Uterus (tissue), 4 donors: ENCODE measurements around the gene CCR5. TPM values are rescaled to one million over a fixed set of nuclear protein-coding genes. Genes with fewer than 3 reads are reported as not detected.

ENCODE experiments used
- DNase-seq, 2 donors: peaks; one replicate each; pipeline ENCODE4 v3.0.0-alpha.2; 2019 to 2020
- H3K27ac ChIP-seq, 2 donors: fragments of 200-600 bp; sonication (generic); 1 replicate in 1 of 2; 2 replicates in 1 of 2; pipeline ENCODE4 v1.5.1; 2016 to 2018
- H3K27me3 ChIP-seq, 2 donors: fragments of 200-600 bp; sonication (generic); one replicate each; pipeline ENCODE4 v1.5.1; 2018 to 2019; ENCODE audit warnings: control low read depth in 1 of 2
- H3K36me3 ChIP-seq, 2 donors: fragments of 200-600 bp; sonication (generic); one replicate each; pipeline ENCODE4 v1.5.1; 2019; ENCODE audit warnings: control low read depth in 1 of 2
- H3K4me1 ChIP-seq, 2 donors: fragments of 200-600 bp; sonication (generic); one replicate each; pipeline ENCODE4 v1.5.1; 2018 to 2019; ENCODE audit warnings: control low read depth in 1 of 2
- H3K4me3 ChIP-seq, 2 donors: fragments of 200-600 bp; sonication (generic); 1 replicate in 1 of 2; 2 replicates in 1 of 2; pipeline ENCODE4 v1.5.1; 2018 to 2019; ENCODE audit warnings: mild to moderate bottlenecking in 1 of 2
- H3K9me3 ChIP-seq, 2 donors: fragments of 200-600 bp; sonication (generic); one replicate each; pipeline ENCODE4 v1.5.1; 2019; ENCODE audit warnings: control low read depth in 1 of 2
- CTCF ChIP-seq, 4 experiments: fragments of 200-600 bp in 2 of 4; fragments of 450-650 bp in 2 of 4; sonication (generic) in 2 of 4; IDR thresholded peaks; one replicate each; pipeline ENCODE4 v1.5.1; 2016 to 2019; ENCODE audit warnings: antibody characterized with exemption in 4 of 4, mild to moderate bottlenecking in 2 of 4, moderate library complexity in 1 of 4
- POLR2A ChIP-seq, 2 donors: fragments of 450-650 bp; IDR thresholded peaks; one replicate each; pipeline ENCODE4 v1.6.1; 2016; ENCODE audit warnings: antibody characterized with exemption in 2 of 2, mild to moderate bottlenecking in 1 of 2, moderate library complexity in 1 of 2
- intact Hi-C: fragments of 100-400 bp; cut with DNase I; formaldehyde crosslinking; loops from one replicate; pipeline ENCODE4 v1.15.1; 2023; ENCODE audit warnings: low total_unique reads
- total RNA-seq, 4 donors: library from RNA; depleted of rRNA in 3 of 4; stranded (reverse); fragments of >200 nt in 3 of 4; gene quantifications; one replicate each; pipeline versions ENCODE4 v1.1.0 to v1.2.4, GENCODE V29; 2014 to 2023
- donor health status: DM: yes; HTN: yes; CAD: no.

Gene CCR5
- total RNA-seq, 4 donors from 2014 or later: 0.41 to 1.2 TPM; not detected in 2

- H3K27ac ChIP-seq: no peak overlapping the region
- no peak for DNase-seq
- H3K4me3 ChIP-seq: no peak overlapping the region
- intact Hi-C loops: no loop called here
- no peaks in the 10 kb centered on the region for H3K9me3 ChIP-seq
- H3K4me1 ChIP-seq: no peaks in the 10 kb centered on the region
- H3K36me3 ChIP-seq: no peaks in the 10 kb centered on the region
- no peak for TF ChIP-seq POLR2A (IDR thresholded peaks at IDR 0.05)
- TF ChIP-seq CTCF (IDR thresholded peaks at IDR 0.05): no peak
- no peaks in the 10 kb centered on the region for H3K27me3 ChIP-seq
Observed at GRCh38 chr3:46365737-46366524, 4.8 kb upstream of the CCR5 start.

DNA sequence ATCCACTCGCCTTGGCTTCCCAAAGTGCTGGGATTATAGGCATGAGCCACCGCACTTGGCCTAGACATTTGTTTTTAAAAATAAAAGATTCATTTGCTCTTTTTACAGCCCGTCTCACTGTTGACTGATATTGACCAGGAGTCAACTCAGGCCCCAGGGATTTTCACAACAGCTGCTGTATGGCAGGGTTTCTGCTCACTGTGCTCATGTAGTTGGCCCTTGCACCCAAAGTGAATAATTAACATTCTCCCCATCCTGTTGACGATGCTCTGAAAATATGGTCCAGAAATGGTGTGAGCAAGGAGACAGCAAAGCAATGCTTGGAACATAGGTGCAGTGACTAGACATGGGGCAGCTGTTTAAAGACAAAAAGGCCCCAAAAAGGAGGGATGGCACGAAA lies 2.9 kb upstream of the CCR5 start:
- DNase-seq: no peak
- H3K27ac ChIP-seq: no peak overlapping the region
- H3K4me1 ChIP-seq: no peaks in the 10 kb centered on the region
- intact Hi-C loops: no loop called here
- no peaks in the 10 kb centered on the region for H3K27me3 ChIP-seq
- H3K36me3 ChIP-seq: no peaks in the 10 kb centered on the region
- no peaks in the 10 kb centered on the region for H3K9me3 ChIP-seq
- TF ChIP-seq POLR2A (IDR thresholded peaks at IDR 0.05): no peak
- TF ChIP-seq CTCF (IDR thresholded peaks at IDR 0.05): no peak
- no peak overlapping the region for H3K4me3 ChIP-seq

DNA sequence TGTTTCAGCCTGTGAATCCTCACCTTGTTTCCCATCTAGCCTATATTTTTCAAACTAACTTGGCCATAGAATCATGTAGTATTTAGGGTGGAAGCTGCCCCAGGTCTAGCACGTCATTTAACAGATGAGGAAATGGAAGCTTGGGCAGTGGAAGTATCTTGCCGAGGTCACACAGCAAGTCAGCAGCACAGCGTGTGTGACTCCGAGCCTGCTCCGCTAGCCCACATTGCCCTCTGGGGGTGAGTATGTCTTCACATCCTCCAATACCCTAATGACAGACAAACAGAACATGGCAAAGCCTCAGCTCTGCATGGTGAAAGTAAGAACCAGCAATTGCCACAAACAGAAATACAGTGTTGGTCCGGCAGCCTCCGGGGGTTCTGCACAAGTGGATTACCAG lies 2.2 kb upstream of the CCR5 start:
- H3K9me3 ChIP-seq: no peaks in the 10 kb centered on the region
- no peak overlapping the region for H3K4me3 ChIP-seq
- H3K27ac ChIP-seq: no peak overlapping the region
- H3K36me3 ChIP-seq: no peaks in the 10 kb centered on the region
- intact Hi-C loops: no loop called here
- no peaks in the 10 kb centered on the region for H3K27me3 ChIP-seq
- TF ChIP-seq POLR2A (IDR thresholded peaks at IDR 0.05) (no peak), CTCF (IDR thresholded peaks at IDR 0.05) (no peak)
- DNase-seq: peak in 1 of 2 donors; percentile 22
- no peaks in the 10 kb centered on the region for H3K4me1 ChIP-seq

GRCh38 chr3:46369151-46369550 lies 1.6 kb upstream of the CCR5 start:
- TF ChIP-seq CTCF (IDR thresholded peaks at IDR 0.05) (no peak), POLR2A (IDR thresholded peaks at IDR 0.05) (no peak)
- no peaks in the 10 kb centered on the region for H3K36me3 ChIP-seq
- no peak overlapping the region for H3K27ac ChIP-seq
- H3K4me3 ChIP-seq: no peak overlapping the region
- H3K4me1 ChIP-seq: no peaks in the 10 kb centered on the region
- intact Hi-C loops: no loop called here
- H3K9me3 ChIP-seq: no peaks in the 10 kb centered on the region
- H3K27me3 ChIP-seq: no peaks in the 10 kb centered on the region
- DNase-seq: no peak

DNA sequence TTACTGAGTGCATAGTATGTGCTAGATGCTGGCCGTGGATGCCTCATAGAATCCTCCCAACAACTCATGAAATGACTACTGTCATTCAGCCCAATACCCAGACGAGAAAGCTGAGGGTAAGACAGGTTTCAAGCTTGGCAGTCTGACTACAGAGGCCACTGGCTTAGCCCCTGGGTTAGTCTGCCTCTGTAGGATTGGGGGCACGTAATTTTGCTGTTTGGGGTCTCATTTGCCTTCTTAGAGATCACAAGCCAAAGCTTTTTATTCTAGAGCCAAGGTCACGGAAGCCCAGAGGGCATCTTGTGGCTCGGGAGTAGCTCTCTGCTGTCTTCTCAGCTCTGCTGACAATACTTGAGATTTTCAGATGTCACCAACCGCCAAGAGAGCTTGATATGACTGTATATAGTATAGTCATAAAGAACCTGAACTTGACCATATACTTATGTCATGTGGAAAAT lies 1.0 kb upstream of the CCR5 start:
- Histone ChIP-seq H3K36me3 (no peaks in the 10 kb centered on the region), H3K4me3 (no peak overlapping the region), H3K4me1 (no peaks in the 10 kb centered on the region), H3K27me3 (no peaks in the 10 kb centered on the region), H3K27ac (no peak overlapping the region), H3K9me3 (no peaks in the 10 kb centered on the region)
- DNase-seq: no peak
- TF ChIP-seq POLR2A (IDR thresholded peaks at IDR 0.05) (no peak), CTCF (IDR thresholded peaks at IDR 0.05) (no peak)
- intact Hi-C loops: no loop called here
